ENCODE results near the gene NOTCH4.
A peak's percentile ranks its signal among the peaks of the same experiment; 100 is the strongest.
"Not testable (repeated sequence)": the region's sequence is repeated elsewhere in the genome, so short reads cannot be mapped to it uniquely, and the experiment has no call there.

Gene NOTCH4

GRCh38 chr6:32218167-32218566 is 5.7 kb downstream of the NOTCH4 start:
- DNase-seq (ENCODE audit: low spot score) = no peak

GRCh38 chr6:32216998-32217397 is 6.9 kb downstream of the NOTCH4 start:
- DNase-seq (ENCODE audit: low spot score) = no peak

GRCh38 chr6:32216285-32216684 is 7.6 kb downstream of the NOTCH4 start:
- no peak for DNase-seq (ENCODE audit: low spot score)

DNA sequence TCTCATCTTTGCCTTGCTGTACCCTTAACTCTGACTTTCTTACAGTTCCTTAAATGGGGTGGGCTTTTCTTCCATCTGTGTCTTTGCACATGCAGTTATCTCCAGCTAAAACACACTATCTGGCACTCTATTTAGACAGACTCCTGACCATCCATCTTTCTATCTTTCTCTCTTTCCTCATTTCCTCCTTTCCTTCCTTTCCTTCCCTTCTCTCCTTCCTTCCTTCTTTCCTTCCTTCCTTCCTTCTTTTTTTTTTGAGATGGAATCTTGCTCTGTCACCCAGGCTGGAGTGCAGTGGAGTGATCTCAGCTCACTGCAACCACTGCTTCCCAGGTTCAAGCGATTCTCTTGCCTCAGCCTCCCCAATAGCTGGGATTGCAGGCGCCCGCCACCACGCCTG is 8.2 kb downstream of the NOTCH4 start:
- DNase-seq (ENCODE audit: low spot score) = no peak

GRCh38 chr6:32214126-32214525 is 9.7 kb downstream of the NOTCH4 start:
- DNase-seq (ENCODE audit: low spot score) = no peak

GRCh38 chr6:32213649-32214048 is 10.2 kb downstream of the NOTCH4 start:
- no peak for DNase-seq (ENCODE audit: low spot score)

- DNase-seq (ENCODE audit: low spot score) = no peak
Measured at GRCh38 chr6:32212076-32212760, 11.6 kb downstream of the NOTCH4 start.

- not testable (repeated sequence) for DNase-seq (ENCODE audit: low spot score)
Measured at GRCh38 chr6:32211432-32211831, 12.4 kb downstream of the NOTCH4 start.

GRCh38 chr6:32210191-32210601 is 13.7 kb downstream of the NOTCH4 start:
- no peak for DNase-seq (ENCODE audit: low spot score)

GRCh38 chr6:32208996-32209395 is 14.9 kb downstream of the NOTCH4 start:
- no peak for DNase-seq (ENCODE audit: low spot score)

- no peak for DNase-seq (ENCODE audit: low spot score)
Measured at GRCh38 chr6:32204268-32204715, 19.6 kb downstream of the NOTCH4 start.

GRCh38 chr6:32203426-32204267 is 20.2 kb downstream of the NOTCH4 start:
- no peak for DNase-seq (ENCODE audit: low spot score)

- no peak for DNase-seq (ENCODE audit: low spot score)
Measured at GRCh38 chr6:32202186-32202585, 21.7 kb downstream of the NOTCH4 start.

GRCh38 chr6:32200711-32201475 is 23.0 kb downstream of the NOTCH4 start:
- no peak for DNase-seq (ENCODE audit: low spot score)

- DNase-seq (ENCODE audit: low spot score) = no peak
Measured at GRCh38 chr6:32198866-32199265, 25.0 kb downstream of the NOTCH4 start.

GRCh38 chr6:32198345-32198696 is 25.5 kb downstream of the NOTCH4 start:
- no peak for DNase-seq (ENCODE audit: low spot score)

DNA sequence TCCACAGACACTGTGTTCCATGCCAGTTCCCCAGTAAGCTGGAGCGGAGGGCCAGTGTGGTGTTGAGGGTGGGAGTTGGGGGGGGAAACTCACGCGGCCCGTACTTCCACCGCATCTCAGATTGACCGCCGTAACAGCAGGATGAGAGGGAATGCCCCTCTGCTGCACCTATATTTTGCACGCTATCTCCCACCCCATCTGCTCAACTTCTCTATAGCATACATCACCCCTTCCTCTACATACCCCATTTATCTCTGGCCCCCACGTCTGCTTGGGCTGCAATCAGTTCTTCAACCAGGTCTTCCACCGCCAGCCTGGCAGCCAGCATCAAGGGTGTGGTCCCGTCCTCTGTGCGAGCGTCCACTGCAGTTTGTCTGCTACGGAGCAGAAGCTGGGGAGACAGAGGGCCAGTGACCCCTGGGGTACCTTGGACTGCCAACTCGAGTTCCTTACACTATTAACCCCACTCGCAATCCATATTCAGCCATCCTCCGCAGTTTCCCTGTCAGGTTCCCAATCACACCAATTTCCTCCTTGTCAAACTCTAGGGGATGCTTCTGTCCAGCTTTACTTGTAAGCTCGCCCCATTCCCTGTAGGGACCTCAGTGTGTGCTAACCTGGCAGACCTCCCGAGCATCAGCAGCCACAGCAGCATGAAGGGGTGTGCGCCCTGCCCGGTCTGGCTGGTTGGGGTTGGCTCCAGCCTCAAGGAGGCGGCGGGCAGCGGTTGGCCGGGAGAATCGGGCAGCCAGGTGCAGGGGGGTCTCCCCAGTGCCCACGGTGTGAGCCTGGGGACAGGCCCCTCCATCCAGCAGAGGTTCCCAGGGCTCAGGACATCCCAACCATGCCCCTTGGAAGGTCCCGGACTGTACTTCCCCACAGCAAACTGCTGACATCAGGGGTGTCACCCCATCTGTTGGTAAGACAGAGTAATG is 26.9 kb downstream of the NOTCH4 start:
- DNase-seq (ENCODE audit: low spot score) = no peak

GRCh38 chr6:32195902-32196681 is 27.8 kb downstream of the NOTCH4 start:
- peak; percentile 83 for DNase-seq (ENCODE audit: low spot score)

GRCh38 chr6:32195652-32195901 is 28.3 kb downstream of the NOTCH4 start:
- peak; percentile 91 for DNase-seq (ENCODE audit: low spot score)

DNA sequence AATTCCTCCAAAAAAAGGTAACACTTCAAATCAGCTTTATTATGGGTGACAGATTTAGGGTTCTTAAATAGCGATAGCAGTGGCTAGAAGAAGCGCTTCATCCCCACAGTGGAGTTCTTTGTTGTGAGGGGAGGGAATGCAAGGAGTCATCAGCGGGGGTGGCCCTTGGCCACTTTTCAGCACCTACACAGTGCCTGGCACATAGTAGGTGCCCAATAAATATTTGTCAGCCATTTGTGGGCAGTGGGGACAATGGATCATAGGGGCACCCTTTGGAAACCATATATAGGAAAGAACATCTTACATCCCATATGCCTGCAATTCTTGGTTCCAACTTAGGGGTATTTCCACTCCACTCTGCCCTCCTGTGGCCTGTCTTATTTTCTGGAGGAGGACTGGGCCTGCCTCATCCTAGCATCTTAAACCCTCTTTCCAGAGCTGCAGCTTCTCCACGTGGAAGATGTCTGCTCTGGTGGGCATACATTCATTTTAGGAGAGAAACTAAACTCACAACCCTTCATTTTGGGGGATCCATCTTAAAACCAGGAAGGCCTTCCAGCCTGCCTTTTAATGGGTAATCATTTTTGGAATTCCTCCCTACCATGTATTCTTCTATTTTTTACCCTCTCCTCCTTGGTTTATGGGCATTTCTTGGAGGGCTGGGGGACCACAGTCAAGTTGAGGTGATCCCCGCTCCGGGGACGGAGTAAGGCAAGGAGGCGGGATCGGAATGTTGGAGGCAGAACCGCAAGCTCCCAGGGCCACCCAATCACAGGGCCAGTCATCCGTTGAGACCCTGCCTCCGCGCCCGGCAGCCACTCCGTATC is 28.8 kb downstream of the NOTCH4 start:
- DNase-seq (ENCODE audit: low spot score) = peak; percentile 44
